HG03159 (cell line): ENCODE results near the gene UBR2.
"Not testable (repeated sequence)": the region's sequence is repeated elsewhere in the genome, so short reads cannot be mapped to it uniquely, and the experiment has no call there.

Experiments used
- ATAC-seq: cut with Tn5 transposase; IDR thresholded peaks from one replicate; pipeline ENCODE4 v1.9.1; 2021; ENCODE audit warnings: mild to moderate bottlenecking, moderate library complexity; ENCODE audit not compliant: unreplicated experiment

UBR2 gene

GRCh38 chr6:42722497-42722896 lies 158.7 kb downstream of the UBR2 start, which contains the start of gene PRPH2:
PRPH2 (minus strand) TSS chr6:42722597; CDS start chr6:42722334, 263 bp downstream.
- ATAC-seq: no peak

DNA sequence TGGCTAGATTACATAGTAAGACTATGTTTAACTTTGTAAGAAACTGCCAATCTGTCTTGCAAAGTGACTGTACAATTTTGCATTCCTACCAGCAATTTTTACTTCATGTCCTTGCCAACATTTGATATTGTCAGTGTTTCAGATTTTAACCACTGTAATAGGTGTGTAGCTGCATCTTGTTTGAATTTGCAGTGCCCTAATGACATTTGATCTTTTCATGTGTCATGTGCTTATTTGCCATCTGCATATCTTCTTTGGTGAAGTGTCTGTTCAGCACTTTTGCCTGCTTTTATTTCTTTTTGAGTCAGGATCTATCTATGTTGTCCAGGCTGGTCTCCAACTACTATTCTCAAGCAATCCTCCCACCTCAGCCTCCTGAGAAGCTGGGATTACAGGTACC lies 161.0 kb downstream of the UBR2 start:
- ATAC-seq: no peak

DNA sequence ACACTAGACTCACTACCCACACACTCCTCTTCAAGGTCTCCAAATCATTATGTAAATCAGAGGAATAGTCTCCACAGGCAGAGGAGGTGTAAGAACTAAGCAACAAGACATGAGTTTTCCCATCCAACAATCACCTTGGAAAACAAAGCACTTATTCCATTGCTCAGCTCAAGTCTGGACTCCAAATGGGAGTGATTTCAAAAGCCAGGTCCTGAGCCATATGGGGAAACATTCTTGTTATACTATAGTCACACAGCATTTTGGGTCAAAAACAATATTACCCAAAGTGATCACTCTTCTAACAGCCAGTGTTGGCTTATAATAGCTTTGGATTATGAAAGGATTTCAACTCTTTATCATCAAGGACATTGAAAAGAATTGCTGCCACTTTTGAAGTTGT lies 162.2 kb downstream of the UBR2 start:
- ATAC-seq: no peak

DNA sequence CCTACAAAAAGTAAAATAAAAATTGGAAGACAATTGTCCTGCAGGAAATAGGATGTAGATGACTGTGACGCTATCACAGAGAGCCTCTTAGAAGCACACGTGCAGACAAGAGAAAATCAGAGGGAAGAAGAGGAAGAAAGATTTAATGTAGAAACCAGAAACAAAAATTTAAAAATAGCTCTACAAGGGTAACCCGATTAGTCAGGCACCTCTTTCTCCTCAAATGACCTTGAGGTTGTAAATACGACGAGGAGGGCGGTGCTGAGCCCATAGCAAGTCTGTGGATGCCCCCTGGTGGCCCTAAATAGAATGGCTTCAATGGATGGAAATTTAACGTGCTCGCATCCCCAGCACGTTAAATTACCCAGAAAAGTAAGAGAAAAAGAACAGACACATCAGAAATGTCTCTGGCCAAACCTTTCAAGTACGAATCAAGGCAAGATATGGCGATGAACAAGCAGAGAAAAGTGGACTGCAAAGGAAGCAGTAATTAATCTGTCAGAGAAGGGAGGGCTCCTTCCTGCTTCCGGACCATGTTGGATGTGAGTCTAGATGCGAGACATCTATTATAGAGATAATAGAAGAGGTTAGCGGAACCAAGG lies 162.8 kb downstream of the UBR2 start:
- peak; percentile 86 for ATAC-seq

GRCh38 chr6:42727087-42727611 lies 163.3 kb downstream of the UBR2 start:
- ATAC-seq: peak; percentile 19

GRCh38 chr6:42727627-42728026 lies 163.8 kb downstream of the UBR2 start:
- ATAC-seq: no peak

DNA sequence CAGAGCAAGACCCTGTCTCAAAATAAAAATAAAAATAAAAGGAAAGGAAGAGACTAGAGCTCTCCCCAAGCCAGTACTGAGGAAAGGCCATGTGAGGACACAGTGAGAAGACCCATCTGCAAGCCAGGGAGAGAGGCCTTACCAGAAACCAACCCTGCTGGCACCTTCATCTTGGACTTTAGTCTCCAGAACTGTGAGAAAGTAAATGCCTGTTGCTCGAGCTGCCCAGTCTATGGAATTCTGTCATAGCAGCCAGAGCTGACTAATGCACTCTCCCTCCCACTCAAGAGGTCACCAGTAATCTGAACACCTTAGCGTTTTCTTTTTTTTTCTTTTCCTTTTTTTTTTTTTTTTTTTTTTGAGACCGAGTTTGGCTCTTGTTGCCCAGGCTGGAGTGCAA lies 165.9 kb downstream of the UBR2 start:
- no peak for ATAC-seq

GRCh38 chr6:42733867-42734481 lies 170.1 kb downstream of the UBR2 start:
- ATAC-seq: not testable (repeated sequence)

- ATAC-seq: no peak
These were observed 172.1 kb downstream of the UBR2 start for GRCh38 chr6:42735976-42736375.

DNA sequence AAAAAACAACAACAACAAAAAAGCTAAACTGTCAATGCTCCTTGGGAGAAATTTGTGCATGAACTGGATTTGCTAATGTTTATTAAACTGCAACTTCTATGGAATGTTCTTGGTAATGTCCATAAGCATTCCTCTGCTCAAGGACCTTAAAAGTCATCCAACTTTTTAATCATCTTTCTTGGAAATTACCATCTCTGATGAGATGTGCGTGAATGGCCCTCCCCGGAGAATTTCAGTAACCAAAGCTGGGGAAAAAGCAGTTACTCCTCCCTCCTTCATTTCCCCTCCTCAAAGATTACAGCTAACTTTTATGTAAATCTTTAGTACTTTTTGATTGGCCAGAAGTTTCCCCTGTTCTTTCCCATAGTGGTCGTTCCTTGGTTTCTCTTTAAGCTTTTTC lies 176.9 kb downstream of the UBR2 start:
- ATAC-seq: no peak

DNA sequence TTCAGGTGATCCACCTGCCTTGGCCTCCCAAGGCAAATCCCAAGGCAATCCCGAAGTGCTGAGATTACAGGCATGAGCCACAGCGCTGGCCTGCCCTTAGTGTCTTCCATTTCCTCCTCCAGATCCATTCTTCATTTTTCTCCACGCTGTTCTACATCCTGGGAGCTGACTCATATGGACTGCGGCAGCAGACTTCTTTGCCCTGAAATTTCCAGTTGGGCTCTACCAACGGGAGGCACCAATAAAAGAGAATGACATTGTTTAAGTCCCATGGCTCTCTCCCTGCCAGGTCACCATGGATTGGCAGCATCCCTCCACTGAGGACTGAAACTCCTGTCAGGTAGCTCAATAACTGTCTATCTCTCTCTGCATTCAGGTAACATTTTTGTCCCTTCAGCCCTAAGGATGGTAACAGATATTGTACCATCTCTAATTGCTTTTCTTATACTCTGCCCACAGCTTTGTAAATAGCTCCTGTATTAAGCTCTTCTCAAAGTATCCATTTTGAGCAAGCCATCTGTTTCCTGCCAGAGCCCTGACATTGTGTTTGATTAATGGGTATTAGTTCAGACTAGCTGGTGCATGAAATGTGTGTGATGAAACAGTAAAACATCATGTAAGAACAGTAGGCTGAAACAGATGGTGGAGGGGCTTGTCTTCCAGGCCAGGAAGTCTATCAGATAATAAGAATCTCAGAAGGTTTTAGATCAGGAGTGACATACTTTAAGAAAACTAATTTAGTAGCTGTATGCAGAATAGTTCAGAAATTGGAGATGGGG lies 178.5 kb downstream of the UBR2 start:
- ATAC-seq: no peak
